Prostate gland (tissue), 2 donors: ENCODE measurements around the gene URM1. TPM values are rescaled to one million over a fixed set of nuclear protein-coding genes. Genes with fewer than 3 reads are reported as not detected.

ENCODE experiments used
- DNase-seq: peaks from one replicate; pipeline ENCODE4 v3.0.0-alpha.2; 2019; ENCODE audit warnings: low spot score
- H3K27ac ChIP-seq, 2 donors: fragments of 200-600 bp; sonication (generic); 2 replicates each; pipeline ENCODE4 v1.5.1; 2017 to 2019
- H3K27me3 ChIP-seq: fragments of 200-600 bp; sonication (generic); replicated peaks from 2 replicates; pipeline ENCODE4 v1.5.1; 2019; ENCODE audit not compliant: insufficient read depth
- H3K36me3 ChIP-seq, 2 donors: fragments of 200-600 bp; sonication (generic); 1 replicate in 1 of 2; 2 replicates in 1 of 2; pipeline versions ENCODE4 v1.5.1 to v1.8.1; 2017 to 2019
- H3K4me1 ChIP-seq: fragments of 200-600 bp; sonication (generic); replicated peaks from 2 replicates; pipeline ENCODE4 v1.5.1; 2019
- H3K4me3 ChIP-seq, 2 donors: fragments of 200-600 bp; sonication (generic); 2 replicates each; pipeline ENCODE4 v1.5.1; 2017 to 2019
- H3K9me3 ChIP-seq: fragments of 200-600 bp; sonication (generic); 2 replicates; pipeline ENCODE4 v1.5.1; 2017
- CTCF ChIP-seq, 4 experiments: fragments of 200-600 bp in 2 of 4; fragments of 450-650 bp in 2 of 4; sonication (generic) in 2 of 4; IDR thresholded peaks; 1 replicate in 3 of 4; 2 replicates in 1 of 4; pipeline ENCODE4 v1.5.1; 2016 to 2019; ENCODE audit warnings: antibody characterized with exemption in 4 of 4, mild to moderate bottlenecking in 2 of 4, moderate library complexity in 2 of 4
- POLR2A ChIP-seq: fragments of 450-650 bp; IDR thresholded peaks from one replicate; pipeline ENCODE4 v1.6.1; 2016; ENCODE audit warnings: antibody characterized with exemption, mild to moderate bottlenecking
- POLR2AphosphoS5 ChIP-seq: sonication (generic); formaldehyde crosslinking; IDR thresholded peaks from one replicate; pipeline ENCODE4 v1.6.1; 2017; ENCODE audit warnings: antibody characterized with exemption
- WGBS: methylation state at CpG from one replicate; pipeline ENCODE4 v1.1.5; 2018; 5-methylcytosine and 5-hydroxymethylcytosine counted together
- intact Hi-C: fragments of 100-400 bp; cut with DNase I; formaldehyde crosslinking; loops from one replicate; pipeline ENCODE4 v1.14.2; 2022
- total RNA-seq, 2 donors: library from RNA; depleted of rRNA; stranded (reverse); fragments of >200 nt; gene quantifications; one replicate each; pipeline ENCODE4 v1.1.0, GENCODE V29; 2016

URM1 gene
- total RNA-seq, 2 donors from 2014 or later, result 33.2 to 41.7 TPM

GRCh38 chr9:128324401-128324800 is 46.8 kb upstream of the URM1 start:
- WGBS, result 95% methylated on average over 1 of the region's 1 CpG
- peaks cover 0 to 5% of the 10 kb centered on the region in 2 donors for H3K36me3 ChIP-seq
- no peak overlapping the region for H3K4me3 ChIP-seq
- no peak overlapping the region for H3K27ac ChIP-seq
- H3K9me3 ChIP-seq, result no peaks in the 10 kb centered on the region
- H3K4me1 ChIP-seq, result peaks cover 10% of the 10 kb centered on the region
- no peak for DNase-seq
- H3K27me3 ChIP-seq, result no peaks in the 10 kb centered on the region
- TF ChIP-seq CTCF (IDR thresholded peaks at IDR 0.05), result no peak
- TF ChIP-seq POLR2AphosphoS5, result no peak
- no peak for TF ChIP-seq POLR2A
- intact Hi-C loops, result no loop called here

GRCh38 chr9:128325629-128326028 is 45.5 kb upstream of the URM1 start:
- WGBS, result 88% methylated on average over 13 of the region's 13 CpGs
- H3K27ac ChIP-seq, result no peak overlapping the region
- peaks cover 10% of the 10 kb centered on the region for H3K4me1 ChIP-seq
- H3K27me3 ChIP-seq, result no peaks in the 10 kb centered on the region
- peaks cover 0 to 5% of the 10 kb centered on the region in 2 donors for H3K36me3 ChIP-seq
- no peaks in the 10 kb centered on the region for H3K9me3 ChIP-seq
- TF ChIP-seq POLR2AphosphoS5 (no peak), CTCF (IDR thresholded peaks at IDR 0.05) (no peak), POLR2A (no peak)
- H3K4me3 ChIP-seq, result no peak overlapping the region
- DNase-seq, result no peak
- intact Hi-C loops, result no loop called here

- no peak for DNase-seq
- TF ChIP-seq POLR2A, result no peak
- TF ChIP-seq CTCF (IDR thresholded peaks at IDR 0.05), result no peak
- TF ChIP-seq POLR2AphosphoS5, result no peak
- Histone ChIP-seq H3K27ac (no peak overlapping the region), H3K4me3 (no peak overlapping the region), H3K36me3 (no peaks in the 10 kb centered on the region), H3K4me1 (no peaks in the 10 kb centered on the region), H3K9me3 (no peaks in the 10 kb centered on the region), H3K27me3 (no peaks in the 10 kb centered on the region)
- 87% methylated on average over 11 of the region's 11 CpGs for WGBS
- intact Hi-C loops, result no loop called here
Measured at GRCh38 chr9:128333451-128333869, 37.7 kb upstream of the URM1 start.

GRCh38 chr9:128335161-128335560 is 36.0 kb upstream of the URM1 start:
- no peaks in the 10 kb centered on the region for H3K36me3 ChIP-seq
- H3K4me1 ChIP-seq, result no peaks in the 10 kb centered on the region
- H3K4me3 ChIP-seq, result no peak overlapping the region
- H3K27ac ChIP-seq, result no peak overlapping the region
- no peaks in the 10 kb centered on the region for H3K9me3 ChIP-seq
- TF ChIP-seq POLR2A, result no peak
- TF ChIP-seq POLR2AphosphoS5, result no peak
- no peak for TF ChIP-seq CTCF (IDR thresholded peaks at IDR 0.05)
- no peaks in the 10 kb centered on the region for H3K27me3 ChIP-seq
- WGBS, result 80% methylated on average over 7 of the region's 7 CpGs
- no peak for DNase-seq
- intact Hi-C loops, result no loop called here

GRCh38 chr9:128335914-128336313 is 35.3 kb upstream of the URM1 start:
- no peak overlapping the region for H3K27ac ChIP-seq
- TF ChIP-seq POLR2A, result no peak
- no peak for TF ChIP-seq POLR2AphosphoS5
- no peak for TF ChIP-seq CTCF (IDR thresholded peaks at IDR 0.05)
- H3K4me1 ChIP-seq, result no peaks in the 10 kb centered on the region
- 74% methylated on average over 2 of the region's 2 CpGs for WGBS
- no peaks in the 10 kb centered on the region for H3K9me3 ChIP-seq
- intact Hi-C loops, result no loop called here
- no peak overlapping the region for H3K4me3 ChIP-seq
- no peaks in the 10 kb centered on the region for H3K36me3 ChIP-seq
- no peaks in the 10 kb centered on the region for H3K27me3 ChIP-seq
- DNase-seq, result no peak
